IPS-NIHi11 (cell line): ENCODE measurements around the gene CEP164.

Source experiments
- DNase-seq: peaks from one replicate; pipeline ENCODE4 v3.0.0; 2012; ENCODE audit warnings: mixed read lengths, low spot score

Gene CEP164

GRCh38 chr11:117327567-117328374 lies at the start of gene CEP164:
CEP164 (plus strand) TSS chr11:117327854; CDS start chr11:117338587, 10,733 bp downstream.
- DNase-seq = peak; percentile 99

GRCh38 chr11:117278347-117278746 lies 49.3 kb upstream of the CEP164 start:
- no peak for DNase-seq

DNA sequence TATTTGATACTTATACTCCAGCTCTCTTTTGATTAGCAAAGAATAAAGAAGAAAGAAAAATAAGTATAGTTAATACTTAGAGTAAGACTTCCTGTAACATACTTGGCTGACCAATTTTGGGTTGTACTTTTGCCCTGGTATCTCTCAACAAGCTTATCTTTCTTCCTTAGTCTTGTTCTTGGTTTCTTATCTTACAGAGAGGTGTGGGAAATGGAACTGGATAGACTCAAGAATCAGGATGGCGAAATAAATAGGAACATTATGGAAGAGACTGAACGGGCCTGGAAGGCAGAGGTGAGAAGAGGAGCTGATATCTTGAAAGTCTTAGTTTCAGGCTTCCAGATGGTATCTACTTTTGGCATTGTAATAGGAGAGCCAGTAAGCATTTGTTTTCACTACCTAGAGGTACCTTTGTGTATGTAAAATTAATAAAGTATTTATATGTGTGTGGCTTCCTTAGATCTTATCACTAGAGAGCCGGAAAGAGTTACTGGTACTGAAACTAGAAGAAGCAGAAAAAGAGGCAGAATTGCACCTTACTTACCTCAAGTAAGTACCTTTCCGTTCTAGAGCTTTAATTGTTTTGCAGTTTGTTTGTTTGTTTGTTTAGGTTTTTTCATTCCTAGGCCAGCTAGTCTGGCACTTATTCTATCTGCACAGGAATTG lies 47.8 kb upstream of the CEP164 start:
- DNase-seq = no peak

- DNase-seq = no peak
Measured at GRCh38 chr11:117281159-117281558, 46.5 kb upstream of the CEP164 start.

DNA sequence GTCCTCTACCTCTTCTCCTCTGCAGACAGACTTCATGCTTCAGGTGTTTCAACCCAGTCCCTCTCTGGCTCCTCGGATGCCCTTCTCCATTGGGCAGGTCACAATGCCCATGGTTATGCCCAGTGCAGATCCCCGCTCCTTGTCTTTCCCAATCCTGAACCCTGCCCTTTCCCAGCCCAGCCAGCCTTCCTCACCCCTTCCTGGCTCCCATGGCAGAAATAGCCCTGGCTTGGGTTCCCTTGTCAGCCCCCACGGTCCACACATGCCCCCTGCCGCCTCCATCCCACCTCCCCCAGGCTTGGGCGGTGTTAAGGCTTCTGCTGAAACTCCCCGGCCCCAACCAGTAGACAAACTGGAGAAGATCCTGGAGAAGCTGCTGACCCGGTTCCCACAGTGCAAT lies 45.8 kb upstream of the CEP164 start:
- DNase-seq = no peak

- DNase-seq = no peak
Measured at GRCh38 chr11:117282956-117283355, 44.7 kb upstream of the CEP164 start.

GRCh38 chr11:117284053-117284452 lies 43.6 kb upstream of the CEP164 start:
- DNase-seq = no peak

DNA sequence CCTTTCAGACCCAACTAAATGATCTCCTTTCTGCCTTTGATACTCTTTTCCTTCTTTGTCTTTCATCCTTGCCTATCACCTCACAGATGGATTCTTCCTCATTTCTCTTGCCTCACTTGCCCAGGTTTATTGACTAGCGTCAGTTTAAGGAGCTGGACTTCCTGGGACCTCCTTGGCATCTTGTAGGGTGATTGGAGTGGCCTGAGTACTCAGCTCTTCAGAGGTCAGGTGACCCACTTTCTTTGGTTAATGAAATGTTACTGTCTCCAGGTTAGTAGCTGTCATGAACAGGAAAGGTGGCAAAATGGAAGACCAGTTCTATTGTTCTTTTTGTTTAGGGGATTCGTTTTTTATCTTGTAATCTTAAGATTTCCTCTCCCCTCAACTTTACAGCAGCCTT lies 41.1 kb upstream of the CEP164 start:
- DNase-seq = no peak

- no peak for DNase-seq
Measured at GRCh38 chr11:117287668-117288067, 40.0 kb upstream of the CEP164 start.

- no peak for DNase-seq
Measured at GRCh38 chr11:117289795-117290194, 37.9 kb upstream of the CEP164 start.

DNA sequence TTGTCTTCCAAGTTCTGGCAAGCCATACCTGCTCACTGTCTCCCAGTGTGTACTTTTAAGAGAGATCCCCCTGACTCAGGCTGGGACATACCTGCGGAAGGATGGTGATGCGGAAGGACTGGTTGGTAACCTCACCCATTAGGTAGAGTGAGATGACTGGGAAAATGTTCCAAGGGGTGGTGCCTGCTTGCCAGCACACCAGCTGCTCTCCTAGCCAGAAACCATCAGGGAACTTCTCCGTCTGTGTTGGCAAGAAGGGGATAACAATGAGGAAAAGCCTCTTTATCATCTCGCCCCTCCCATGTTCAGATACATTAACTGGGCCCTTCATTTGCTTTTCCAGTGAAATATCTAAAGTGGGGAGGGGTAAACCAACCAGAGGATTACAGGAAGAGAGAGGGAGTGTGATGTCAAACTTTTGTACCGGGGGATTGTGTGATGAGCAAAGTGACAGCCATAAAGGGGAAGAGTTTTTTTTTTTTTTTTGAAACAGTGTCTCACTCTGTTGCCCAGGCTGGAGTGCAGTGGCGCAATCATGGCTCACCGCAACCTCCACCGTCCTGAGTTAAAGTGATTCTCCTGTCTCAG lies 36.8 kb upstream of the CEP164 start, which contains the start of gene BACE1-AS:
BACE1-AS (plus strand) TSS at position 538 of the 588 bp plus-strand sequence.
- no peak for DNase-seq

GRCh38 chr11:117292616-117293015 lies 35.0 kb upstream of the CEP164 start:
- no peak for DNase-seq

DNA sequence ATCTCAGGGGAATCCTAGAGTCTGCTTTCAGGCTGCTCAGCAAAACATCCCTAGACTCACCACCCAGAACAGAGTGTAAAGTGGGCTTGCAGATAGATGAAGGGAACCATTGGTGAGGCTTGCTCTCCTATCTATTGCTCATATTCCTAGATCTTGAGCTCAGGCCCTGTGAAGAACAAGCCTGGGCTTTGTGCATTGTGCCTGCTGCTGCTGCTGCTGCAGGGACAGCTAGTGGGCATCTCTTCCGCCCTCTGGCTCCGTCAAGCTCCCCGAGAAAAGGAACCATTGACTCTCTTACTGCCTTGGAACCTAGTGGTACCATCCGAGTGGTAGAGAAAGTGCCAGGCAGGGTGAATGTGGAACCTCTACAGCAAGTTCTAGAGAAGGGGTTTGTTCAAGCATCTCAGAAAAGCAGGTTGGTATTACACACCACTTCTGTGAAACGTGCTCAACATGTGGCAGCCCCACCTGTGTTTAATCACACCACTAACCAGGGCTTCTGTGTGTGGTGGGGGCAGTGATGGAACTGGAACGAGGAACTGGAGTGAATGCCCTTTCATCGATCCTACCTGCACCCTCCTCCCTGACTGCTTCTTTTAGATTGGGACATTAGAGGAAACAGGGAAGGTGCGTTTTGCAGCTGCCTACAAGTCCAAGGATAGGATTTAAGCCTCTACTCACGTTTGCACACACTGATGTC lies 32.1 kb upstream of the CEP164 start:
- no peak for DNase-seq

GRCh38 chr11:117296881-117297280 lies 30.8 kb upstream of the CEP164 start:
- DNase-seq = no peak

- DNase-seq = peak; percentile 2
Measured at GRCh38 chr11:117298195-117298594, 29.5 kb upstream of the CEP164 start.

GRCh38 chr11:117299351-117300282 lies 28.0 kb upstream of the CEP164 start:
- DNase-seq = peak; percentile 16

GRCh38 chr11:117300283-117300663 lies 27.4 kb upstream of the CEP164 start:
- DNase-seq = peak; percentile 50

GRCh38 chr11:117300773-117301172 lies 26.9 kb upstream of the CEP164 start:
- no peak for DNase-seq

- DNase-seq = no peak
Measured at GRCh38 chr11:117302228-117302627, 25.4 kb upstream of the CEP164 start.

DNA sequence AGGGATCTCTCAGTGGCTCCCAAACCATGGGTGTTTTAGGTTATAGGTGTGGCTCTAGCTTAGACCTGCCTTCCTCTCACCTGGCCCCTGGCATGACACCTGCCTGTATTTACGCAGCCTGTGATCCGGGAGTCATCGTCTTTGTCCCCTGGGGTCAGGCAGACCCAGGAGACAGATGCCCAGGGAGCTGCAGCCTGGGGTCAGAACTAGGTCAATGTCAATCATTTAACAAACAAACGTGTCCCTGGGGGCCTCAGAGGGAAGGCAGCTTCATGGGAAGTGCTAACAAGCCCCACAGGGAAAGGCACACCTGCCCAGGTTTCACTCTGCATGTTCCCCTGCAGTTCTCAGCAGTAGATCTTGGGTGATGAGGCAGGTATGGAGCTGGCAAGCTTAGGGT lies 24.6 kb upstream of the CEP164 start:
- no peak for DNase-seq

- DNase-seq = no peak
Measured at GRCh38 chr11:117303646-117304315, 23.9 kb upstream of the CEP164 start.
